HCT116 (cell line): ENCODE measurements around the gene ZC3H7A.

Experiments
- CEBPB ChIP-seq: IDR thresholded peaks from 2 replicates; pipeline ENCODE4 v1.6.1; 2012; ENCODE audit warnings: low read depth
- EZH2 ChIP-seq: fragments of 200-600 bp; sonication (generic); IDR thresholded peaks from 2 replicates; pipeline ENCODE4 v1.6.1; 2017; ENCODE audit warnings: antibody characterized with exemption, mixed run types
- EZH2phosphoT487 ChIP-seq: fragments of 200-600 bp; IDR thresholded peaks from 2 replicates; pipeline ENCODE4 v1.6.1; 2018; ENCODE audit warnings: antibody characterized with exemption, borderline replicate concordance
- POLR2A ChIP-seq: IDR thresholded peaks from 2 replicates; pipeline ENCODE4 v1.7.0; 2011; ENCODE audit warnings: borderline replicate concordance; ENCODE audit not compliant: insufficient read depth, insufficient read length; ENCODE audit errors: extremely low read depth
- POLR2AphosphoS5 ChIP-seq: IDR thresholded peaks from 2 replicates; pipeline ENCODE4 v1.6.1; 2011; ENCODE audit warnings: mild to moderate bottlenecking, low read depth, low read length, moderate library complexity
- RAD21 ChIP-seq: IDR thresholded peaks from 2 replicates; pipeline ENCODE4 v1.6.1; 2012; ENCODE audit warnings: low read depth, mild to moderate bottlenecking
- SRF ChIP-seq: IDR thresholded peaks from 2 replicates; pipeline ENCODE4 v1.6.1; 2012; ENCODE audit warnings: low read depth
- TCF7L2 ChIP-seq: IDR thresholded peaks from 2 replicates; pipeline ENCODE4 v1.7.0; 2011; ENCODE audit warnings: borderline replicate concordance, inconsistent platforms; ENCODE audit not compliant: insufficient read depth, insufficient read length; ENCODE audit errors: extremely low read depth
- ZNF274 ChIP-seq: fragments of 200-500 bp; sonication (Bioruptor generic); IDR thresholded peaks from 2 replicates; pipeline ENCODE4 v1.6.1; 2014; ENCODE audit warnings: mild to moderate bottlenecking, low read depth, low read length, inconsistent platforms
- TF ChIP-seq, protein P1 (sequence below): IDR thresholded peaks from 2 replicates; pipeline ENCODE4 v1.6.1; 2012; ENCODE audit warnings: low read depth
- TF ChIP-seq, protein P2 (sequence below), 3 experiments: fragments of 200-600 bp in 1 of 3; sonication (generic) in 1 of 3; IDR thresholded peaks in 2 of 3; conservative IDR thresholded peaks in 1 of 3; 2 replicates each; pipeline ENCODE4 v1.5.1; 2012 to 2017; ENCODE audit warnings: low read depth in 2 of 3, low read length in 2 of 3, antibody characterized with exemption in 1 of 3, borderline replicate concordance in 1 of 3, control low read depth in 1 of 3, mild to moderate bottlenecking in 1 of 3, mixed read lengths in 1 of 3, mixed run types in 1 of 3, moderate library complexity in 1 of 3; ENCODE audit not compliant: insufficient read depth in 1 of 3
- TF ChIP-seq, protein P3 (sequence below): IDR thresholded peaks from 2 replicates; pipeline ENCODE4 v1.6.1; 2012
- TF ChIP-seq, protein P4 (sequence below): IDR thresholded peaks from 2 replicates; pipeline ENCODE4 v1.6.1; 2012

DNA sequence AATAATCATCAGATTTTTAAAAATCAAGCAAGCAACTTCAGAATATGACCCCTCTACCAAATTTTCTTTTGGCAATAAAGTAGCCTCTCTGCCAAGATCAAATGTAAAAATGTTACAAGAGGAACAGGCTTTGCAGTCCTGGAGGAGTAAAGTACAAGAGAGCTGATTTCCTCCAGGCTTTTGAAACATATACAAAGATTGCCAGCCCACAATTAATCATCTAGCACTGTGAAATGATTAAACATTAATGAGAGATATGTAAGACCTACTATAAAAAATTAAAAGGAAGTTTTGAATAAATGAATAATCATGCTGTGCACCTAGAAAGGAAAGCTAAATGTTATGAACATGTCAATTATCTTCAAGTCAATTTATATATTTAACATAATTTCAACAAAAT lies 80.7 kb downstream of the ZC3H7A start:
- TF ChIP-seq CEBPB, result no peak
- TF ChIP-seq, protein P1, sequence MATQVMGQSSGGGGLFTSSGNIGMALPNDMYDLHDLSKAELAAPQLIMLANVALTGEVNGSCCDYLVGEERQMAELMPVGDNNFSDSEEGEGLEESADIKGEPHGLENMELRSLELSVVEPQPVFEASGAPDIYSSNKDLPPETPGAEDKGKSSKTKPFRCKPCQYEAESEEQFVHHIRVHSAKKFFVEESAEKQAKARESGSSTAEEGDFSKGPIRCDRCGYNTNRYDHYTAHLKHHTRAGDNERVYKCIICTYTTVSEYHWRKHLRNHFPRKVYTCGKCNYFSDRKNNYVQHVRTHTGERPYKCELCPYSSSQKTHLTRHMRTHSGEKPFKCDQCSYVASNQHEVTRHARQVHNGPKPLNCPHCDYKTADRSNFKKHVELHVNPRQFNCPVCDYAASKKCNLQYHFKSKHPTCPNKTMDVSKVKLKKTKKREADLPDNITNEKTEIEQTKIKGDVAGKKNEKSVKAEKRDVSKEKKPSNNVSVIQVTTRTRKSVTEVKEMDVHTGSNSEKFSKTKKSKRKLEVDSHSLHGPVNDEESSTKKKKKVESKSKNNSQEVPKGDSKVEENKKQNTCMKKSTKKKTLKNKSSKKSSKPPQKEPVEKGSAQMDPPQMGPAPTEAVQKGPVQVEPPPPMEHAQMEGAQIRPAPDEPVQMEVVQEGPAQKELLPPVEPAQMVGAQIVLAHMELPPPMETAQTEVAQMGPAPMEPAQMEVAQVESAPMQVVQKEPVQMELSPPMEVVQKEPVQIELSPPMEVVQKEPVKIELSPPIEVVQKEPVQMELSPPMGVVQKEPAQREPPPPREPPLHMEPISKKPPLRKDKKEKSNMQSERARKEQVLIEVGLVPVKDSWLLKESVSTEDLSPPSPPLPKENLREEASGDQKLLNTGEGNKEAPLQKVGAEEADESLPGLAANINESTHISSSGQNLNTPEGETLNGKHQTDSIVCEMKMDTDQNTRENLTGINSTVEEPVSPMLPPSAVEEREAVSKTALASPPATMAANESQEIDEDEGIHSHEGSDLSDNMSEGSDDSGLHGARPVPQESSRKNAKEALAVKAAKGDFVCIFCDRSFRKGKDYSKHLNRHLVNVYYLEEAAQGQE, result no peak
- TF ChIP-seq, protein P2, sequence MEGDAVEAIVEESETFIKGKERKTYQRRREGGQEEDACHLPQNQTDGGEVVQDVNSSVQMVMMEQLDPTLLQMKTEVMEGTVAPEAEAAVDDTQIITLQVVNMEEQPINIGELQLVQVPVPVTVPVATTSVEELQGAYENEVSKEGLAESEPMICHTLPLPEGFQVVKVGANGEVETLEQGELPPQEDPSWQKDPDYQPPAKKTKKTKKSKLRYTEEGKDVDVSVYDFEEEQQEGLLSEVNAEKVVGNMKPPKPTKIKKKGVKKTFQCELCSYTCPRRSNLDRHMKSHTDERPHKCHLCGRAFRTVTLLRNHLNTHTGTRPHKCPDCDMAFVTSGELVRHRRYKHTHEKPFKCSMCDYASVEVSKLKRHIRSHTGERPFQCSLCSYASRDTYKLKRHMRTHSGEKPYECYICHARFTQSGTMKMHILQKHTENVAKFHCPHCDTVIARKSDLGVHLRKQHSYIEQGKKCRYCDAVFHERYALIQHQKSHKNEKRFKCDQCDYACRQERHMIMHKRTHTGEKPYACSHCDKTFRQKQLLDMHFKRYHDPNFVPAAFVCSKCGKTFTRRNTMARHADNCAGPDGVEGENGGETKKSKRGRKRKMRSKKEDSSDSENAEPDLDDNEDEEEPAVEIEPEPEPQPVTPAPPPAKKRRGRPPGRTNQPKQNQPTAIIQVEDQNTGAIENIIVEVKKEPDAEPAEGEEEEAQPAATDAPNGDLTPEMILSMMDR (IDR thresholded peaks at IDR 0.05 in 2 of 3, conservative IDR thresholded peaks at IDR 0.05 in 1 of 3; ENCODE audit: borderline replicate concordance in 1 of 3, insufficient read depth in 1 of 3, low read depth in 2 of 3, low read length in 2 of 3), result no peak
- TF ChIP-seq SRF, result no peak
- TF ChIP-seq POLR2A, result no peak
- no peak for TF ChIP-seq EZH2
- TF ChIP-seq, protein P3, sequence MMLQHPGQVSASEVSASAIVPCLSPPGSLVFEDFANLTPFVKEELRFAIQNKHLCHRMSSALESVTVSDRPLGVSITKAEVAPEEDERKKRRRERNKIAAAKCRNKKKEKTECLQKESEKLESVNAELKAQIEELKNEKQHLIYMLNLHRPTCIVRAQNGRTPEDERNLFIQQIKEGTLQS, result no peak
- TF ChIP-seq, protein P4, sequence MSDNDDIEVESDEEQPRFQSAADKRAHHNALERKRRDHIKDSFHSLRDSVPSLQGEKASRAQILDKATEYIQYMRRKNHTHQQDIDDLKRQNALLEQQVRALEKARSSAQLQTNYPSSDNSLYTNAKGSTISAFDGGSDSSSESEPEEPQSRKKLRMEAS, result no peak
- TF ChIP-seq TCF7L2, result no peak
- TF ChIP-seq EZH2phosphoT487, result no peak
- TF ChIP-seq ZNF274, result no peak
- TF ChIP-seq POLR2AphosphoS5, result no peak
- TF ChIP-seq RAD21, result no peak
